Measurements from ENCODE around the gene BABAM1.
"Not testable (repeated sequence)": the region's sequence is repeated elsewhere in the genome, so short reads cannot be mapped to it uniquely, and the experiment has no call there.

Gene BABAM1

DNA sequence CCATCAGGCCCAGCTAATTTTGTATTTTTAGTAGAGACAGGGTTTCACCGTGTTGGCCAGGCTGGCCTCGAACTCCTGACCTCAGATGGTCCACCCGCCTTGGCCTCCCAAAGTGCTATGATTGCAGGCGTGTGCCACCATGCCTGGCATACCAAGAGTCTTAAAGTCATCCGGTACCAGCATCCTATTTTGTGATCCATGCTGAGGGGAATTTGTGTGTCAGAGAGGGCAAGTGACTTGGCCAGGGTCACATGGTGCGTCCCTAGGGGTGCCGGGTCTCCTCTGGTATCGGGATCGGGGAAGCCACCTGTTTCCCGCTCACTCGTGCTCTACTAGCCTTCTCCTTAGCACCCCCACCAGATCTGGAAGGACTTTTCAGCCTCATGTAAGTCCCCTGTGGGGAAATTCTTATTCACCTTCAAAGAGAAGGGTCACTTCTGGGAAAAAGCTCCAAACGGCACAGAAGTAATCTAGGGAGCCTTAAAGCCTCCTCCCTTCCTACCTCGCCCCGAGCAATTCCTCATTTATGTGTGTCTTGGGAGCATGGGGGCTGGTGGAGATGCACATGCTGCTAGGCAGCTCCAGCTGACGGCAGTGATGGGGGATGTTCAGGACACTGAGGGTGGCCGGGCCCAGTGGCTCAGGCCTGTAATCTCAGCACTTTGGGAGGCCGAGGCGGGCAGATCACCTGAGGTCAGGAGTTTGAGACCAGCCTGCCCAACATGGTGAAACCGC, 8.4 kb downstream of the BABAM1 start:
- DNase-seq, result no peak

DNA sequence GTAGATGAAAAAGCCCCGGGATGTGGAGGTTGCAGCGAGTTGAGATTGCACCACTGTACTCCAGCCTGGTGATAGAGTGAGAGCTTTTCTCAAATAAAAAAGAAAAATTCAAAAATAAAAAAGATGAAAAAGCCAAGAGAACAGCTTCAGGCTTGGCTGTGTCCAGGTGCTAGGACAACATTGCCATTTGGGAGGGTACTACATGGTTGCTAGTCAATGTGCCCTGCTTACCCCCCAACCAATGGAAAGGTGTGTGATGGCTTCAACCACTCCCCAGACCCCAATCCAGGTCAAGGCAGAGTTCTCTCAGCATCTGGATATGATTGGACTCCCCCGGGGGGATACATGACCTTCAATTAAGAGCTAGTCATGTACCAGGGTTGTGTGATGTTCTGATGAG, 12.2 kb downstream of the BABAM1 start:
- DNase-seq, result no peak

DNA sequence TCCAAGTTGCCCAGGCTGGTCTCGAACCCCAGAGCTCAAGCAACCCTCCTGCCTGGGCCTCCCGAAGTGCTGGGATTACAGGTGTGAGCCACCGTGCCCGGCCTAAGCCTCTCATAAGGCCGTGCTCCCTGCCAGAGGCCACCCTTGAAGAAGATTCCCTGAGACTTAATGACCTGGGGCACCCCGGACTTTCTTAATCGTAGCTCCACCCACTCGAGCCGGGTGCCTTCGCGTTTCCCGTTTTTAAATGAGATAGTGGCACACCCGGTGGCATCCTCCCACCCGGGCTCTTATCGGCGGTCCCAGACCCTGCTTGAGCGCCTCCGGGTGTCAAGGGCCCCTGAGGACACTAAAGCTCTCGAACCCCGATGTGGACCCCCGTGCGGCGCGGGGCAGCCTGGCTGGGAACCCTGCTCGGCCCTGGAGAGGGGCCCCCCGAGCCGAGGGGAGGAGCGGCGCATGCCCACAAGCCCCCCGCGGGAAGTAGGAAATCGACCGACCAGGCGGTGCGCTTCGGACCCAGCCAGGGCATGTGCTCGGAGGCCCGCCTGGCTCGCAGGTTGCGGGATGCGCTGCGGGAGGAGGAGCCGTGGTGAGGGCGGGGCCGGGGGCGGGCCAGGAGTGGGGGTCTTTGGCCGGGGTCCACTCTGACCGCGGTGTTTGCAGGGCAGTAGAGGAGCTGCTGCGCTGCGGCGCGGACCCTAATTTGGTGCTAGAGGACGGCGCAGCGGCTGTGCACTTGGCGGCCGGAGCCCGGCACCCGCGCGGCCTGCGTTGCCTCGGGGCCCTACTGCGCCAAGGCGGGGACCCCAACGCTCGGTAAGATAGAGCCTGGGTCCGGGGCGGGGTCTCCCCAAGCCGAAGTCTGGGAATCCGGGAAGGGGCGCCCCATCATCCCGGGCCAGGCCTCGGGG, 14.4 kb downstream of the BABAM1 start, which contains the start of gene ANKLE1:
Gene ANKLE1 (plus strand): TSS at position 511 of the 914 bp plus-strand sequence. CDS start 20 bp downstream, at position 531.
- DNase-seq, result peak in 2 of 4 experiments; percentile 17 to 23

DNA sequence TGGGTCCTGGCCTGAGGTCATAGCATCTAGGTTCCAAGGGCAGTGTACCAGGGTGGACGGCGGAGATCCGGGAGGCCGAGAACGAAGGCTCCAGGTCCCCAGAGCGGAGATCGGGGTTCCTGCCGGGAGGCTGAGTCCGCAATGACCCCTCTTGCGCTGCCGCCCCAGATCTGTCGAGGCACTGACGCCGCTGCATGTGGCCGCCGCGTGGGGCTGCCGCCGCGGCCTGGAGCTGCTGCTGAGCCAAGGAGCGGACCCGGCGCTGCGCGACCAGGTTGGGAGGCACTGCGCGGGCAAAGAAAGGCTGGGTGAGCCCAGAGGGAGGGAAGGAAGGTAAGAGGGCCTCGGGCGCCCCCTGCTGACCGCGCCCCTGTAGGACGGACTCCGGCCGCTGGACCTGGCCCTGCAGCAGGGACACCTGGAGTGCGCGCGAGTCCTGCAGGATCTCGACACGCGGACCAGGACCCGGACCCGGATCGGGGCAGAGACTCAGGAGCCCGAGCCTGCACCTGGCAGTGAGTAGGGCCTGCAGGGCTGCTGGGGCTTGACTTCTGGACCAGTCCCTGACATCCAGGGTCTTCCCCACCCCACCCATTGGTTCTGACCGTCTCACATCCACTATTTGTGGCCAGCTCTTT, 15.4 kb downstream of the BABAM1 start:
- peak; percentile 47 to 71 (median 62) for DNase-seq

DNA sequence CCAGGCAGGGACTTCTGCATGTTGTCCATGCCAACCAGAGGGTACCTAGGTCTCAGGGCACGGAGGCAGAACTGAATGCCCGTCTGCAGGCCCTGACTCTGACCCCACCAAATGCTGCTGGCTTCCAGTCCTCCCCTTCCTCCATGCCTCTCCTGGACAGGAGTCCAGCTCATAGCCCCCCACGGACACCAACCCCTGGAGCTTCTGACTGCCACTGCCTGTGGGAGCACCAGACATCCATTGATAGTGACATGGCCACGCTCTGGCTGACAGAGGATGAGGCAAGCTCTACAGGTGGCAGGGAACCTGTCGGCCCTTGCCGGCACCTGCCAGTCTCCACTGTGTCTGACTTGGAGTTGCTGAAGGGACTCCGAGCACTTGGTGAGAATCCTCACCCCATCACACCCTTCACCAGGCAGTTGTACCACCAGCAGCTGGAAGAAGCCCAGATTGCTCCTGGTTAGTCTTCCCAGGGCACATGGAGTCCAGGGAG, 16.3 kb downstream of the BABAM1 start:
- DNase-seq, result no peak

DNA sequence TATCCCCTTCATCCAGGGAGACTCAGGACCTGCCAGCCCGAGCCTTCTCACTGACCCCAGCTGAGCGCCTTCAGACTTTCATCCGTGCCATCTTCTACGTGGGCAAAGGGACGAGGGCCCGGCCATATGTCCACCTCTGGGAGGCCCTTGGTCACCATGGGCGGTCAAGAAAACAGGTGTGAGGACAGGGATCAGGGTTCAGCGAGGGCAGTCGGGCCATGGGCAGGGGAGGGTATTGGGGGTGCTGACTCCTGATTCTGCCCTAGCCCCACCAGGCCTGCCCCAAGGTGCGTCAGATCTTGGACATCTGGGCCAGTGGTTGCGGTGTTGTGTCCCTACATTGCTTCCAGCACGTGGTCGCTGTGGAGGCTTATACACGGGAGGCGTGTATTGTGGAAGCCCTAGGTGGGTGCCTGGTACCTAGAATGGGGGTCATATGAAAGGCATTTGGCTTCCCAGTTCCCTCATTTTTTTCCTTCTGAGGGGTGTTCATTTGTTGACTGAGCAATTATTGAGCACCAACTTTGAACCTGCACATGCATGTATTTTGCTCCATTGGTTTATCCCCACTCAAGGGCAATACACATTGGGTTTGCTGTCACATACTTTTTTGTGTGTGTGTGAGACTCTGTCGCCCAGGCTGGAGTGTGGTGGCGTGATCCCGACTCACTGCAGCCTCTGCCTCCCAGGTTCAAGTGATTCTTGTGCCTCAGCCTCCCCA, 18.3 kb downstream of the BABAM1 start:
- DNase-seq, result no peak

DNA sequence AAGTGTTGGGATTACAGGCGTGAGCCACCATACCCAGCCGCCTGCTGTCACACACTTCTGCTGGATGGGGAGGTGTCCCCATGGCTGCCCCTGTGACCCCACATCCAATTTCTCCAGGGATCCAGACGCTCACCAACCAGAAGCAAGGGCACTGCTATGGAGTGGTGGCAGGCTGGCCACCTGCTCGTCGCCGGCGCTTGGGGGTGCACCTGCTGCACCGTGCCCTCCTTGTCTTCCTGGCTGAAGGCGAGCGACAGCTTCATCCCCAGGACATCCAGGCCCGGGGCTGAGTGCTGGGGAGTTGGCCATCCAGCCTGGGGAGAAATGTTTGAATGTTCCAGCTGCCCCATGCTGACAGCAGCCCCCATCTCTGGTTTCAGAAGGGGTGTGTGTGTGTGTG, 19.0 kb downstream of the BABAM1 start:
- DNase-seq, result no peak

DNA sequence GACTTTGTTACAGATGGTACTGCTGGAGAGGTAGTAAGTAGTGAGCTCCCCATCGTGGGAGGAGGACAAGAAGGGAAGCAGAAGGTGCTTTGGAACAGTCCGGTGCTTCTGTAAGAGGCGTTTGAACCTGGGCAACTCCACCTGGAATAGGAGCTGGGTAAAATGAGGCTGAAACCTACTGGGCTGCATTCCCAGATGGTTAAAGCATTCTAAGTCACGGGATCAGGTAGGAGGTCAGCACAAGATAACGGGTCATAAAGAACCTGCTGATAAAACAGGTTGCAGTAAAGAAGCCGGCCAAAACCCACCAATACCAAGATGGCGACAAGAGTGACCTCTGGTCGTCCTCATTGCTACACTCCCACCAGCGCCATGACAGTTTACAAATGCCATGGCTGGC, 19.5 kb downstream of the BABAM1 start:
- DNase-seq, result no peak

DNA sequence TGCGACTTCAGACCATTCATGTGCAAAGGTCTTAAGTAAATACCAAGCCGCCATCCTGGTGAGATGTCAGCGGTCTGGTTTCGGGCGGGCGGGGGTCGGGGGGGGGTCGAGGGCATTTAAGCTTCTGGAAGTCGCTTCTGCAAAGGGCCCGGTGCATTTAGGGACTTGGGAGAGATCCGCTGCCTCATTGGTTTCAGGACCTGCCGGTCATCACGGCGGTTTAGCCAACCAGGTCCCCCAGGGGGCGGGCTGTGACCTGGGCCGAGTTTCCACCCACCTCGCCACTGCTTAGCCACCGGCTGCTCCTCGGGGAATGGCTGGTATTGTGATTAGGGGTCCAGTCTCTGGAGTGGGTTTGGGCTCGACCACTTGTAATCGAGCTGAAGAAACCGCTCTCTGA, 22.2 kb downstream of the BABAM1 start:
- no peak for DNase-seq

DNA sequence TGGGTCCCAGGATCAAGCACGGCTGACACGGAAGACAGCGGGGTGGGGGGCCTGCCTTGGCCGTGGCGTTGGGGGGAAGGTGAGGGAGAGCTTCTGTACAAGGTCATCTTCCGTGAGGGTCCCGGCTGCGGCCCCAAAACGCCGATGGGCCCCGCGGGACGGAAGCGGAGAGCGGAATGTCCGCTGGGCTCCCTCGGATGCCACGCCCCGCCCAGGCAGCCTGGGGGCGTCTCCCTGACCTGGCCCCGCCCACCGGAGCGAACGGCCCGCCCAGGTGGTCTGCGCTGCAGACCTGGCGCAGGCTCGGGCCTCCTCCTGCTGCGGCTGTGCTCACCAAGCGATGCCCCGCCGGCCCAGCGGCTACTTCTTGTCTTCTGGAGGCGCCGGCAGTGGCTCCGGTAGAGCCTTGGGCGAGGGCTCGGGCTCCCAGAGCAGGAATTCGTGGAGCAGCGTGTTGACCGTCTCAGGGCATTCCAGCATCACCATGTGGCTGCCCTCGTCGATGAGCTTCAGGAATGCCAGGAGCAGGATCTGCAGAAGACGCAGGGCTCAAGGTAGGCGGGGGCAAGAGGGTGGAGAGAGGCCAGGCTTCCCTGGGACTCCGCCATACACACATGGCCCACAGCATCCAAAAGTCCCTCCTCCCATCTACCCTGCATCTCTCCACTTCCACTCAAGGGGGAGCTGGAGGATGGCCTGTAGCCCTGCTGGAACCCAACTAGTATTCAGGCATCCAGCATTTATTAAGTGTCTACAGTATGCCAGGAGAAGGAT, 25.2 kb downstream of the BABAM1 start:
- peak; percentile 28 to 74 (median 45) for DNase-seq

DNA sequence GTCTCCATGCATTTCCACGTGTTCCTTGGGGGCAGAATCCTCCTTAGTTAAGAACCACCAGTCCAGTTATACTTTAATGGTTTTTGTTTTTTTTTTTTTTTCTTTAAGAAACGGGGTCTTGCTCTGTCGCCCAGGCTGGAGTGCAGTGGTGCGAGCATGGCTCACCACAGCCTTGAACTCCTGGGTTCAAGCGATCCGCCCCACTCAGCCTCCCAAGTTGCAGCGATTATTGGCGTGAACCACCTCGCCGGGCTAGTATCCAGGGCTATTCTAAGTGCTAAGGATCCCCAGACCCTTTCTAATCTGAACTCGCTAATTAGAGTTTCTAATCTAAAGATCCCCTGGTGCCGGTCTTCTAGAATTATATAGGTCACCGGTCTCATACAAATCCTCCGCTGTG, 26.4 kb downstream of the BABAM1 start:
- no peak for DNase-seq

DNA sequence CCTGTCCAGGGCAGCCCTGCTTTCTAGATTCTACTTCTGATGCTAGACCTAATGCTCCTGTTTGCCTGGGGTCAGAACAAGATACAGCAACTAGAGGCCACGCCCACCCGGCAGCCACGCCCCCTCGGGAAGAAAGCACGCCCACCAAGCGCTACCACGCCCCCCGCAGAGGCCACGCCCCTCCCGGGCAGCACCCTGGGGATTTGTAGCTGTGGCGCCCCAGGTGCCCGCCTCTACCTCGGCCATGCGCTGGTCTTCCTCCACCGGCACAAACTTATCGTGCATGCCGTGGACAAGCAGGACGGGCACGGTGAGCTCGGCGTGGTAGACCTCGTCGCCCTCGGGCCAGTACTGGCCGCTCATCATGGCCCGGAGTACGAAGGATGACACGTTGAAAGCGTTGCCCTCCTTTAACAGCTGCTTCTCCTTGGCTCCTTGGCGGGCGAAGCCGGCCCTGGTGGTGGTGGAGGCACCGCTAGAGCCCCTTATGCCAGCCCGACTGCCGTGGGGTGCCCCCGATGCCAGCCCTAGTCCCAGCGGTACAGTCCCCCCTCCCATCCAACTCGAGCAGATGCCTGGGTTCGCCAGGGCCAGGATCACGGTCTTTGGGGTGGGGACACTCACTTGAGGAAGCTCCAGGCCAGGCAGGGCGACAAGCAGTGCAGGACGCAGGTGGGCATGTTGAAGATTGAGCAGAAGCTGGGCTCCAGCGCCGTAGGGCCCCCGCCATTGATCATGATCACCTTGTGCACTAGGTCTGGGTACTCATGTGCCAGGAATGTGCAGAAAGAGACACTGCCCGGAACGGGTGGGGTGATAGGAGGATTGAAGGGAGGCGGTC, 27.0 kb downstream of the BABAM1 start:
- peak in 2 of 4 experiments; percentile 9 to 19 for DNase-seq

DNA sequence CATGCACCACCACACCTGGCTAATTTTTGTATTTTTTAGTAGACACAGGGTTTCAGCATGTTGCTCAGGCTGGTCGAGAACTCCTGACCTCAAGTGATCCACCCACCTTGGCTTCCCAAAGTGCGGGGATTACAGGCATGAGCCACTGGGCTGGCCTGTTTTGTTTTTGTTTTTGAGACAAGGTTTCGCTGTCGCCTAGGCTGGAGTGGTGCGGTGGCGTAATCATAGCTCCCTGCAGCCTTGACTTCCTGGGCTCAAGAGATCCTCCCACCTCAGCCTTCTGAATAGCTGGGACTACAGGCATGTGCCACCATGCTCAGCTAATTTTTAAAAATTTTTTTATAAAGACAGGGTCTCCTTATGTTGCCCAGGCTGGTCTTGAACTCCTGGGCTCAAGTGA, 28.3 kb downstream of the BABAM1 start:
- not testable (repeated sequence) for DNase-seq

DNA sequence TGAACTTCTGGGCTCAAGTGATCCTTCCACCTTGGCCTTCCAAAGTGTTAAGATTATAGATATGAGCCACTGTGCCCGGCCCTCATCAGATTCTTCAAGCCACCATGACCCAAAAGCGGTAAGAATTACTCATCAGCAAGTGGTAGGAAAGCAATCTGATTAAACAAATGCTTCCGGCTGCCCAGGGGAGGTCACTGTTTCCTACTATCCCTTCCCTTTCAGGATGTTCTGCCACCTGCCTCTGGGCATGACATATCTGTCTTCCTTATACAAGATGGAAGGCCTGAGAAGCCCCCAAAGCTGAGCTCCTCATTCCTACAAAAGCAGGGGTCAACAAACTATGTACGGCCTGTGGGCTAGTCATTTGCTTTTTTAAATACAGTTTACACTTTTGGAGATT, 29.0 kb downstream of the BABAM1 start:
- DNase-seq, result no peak

DNA sequence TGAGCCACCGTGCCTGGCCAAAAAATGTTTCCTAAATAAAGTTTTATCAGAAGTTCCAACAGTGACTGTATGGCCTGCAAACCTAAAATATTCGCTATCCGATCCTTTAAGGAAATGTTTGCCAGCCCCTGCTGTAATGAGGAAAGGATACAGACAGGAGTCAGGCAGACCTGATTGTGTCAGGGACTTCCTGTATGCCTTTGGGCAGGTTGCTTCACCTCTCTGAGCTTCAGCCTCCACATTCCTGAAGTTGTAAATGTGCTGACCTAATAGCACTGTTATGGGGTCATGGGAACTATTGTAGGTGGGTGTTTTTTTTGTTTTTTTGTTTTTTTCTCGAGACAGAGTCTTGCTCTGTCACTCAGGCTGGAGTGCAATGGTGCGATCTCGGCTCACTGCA, 29.7 kb downstream of the BABAM1 start:
- DNase-seq, result no peak

DNA sequence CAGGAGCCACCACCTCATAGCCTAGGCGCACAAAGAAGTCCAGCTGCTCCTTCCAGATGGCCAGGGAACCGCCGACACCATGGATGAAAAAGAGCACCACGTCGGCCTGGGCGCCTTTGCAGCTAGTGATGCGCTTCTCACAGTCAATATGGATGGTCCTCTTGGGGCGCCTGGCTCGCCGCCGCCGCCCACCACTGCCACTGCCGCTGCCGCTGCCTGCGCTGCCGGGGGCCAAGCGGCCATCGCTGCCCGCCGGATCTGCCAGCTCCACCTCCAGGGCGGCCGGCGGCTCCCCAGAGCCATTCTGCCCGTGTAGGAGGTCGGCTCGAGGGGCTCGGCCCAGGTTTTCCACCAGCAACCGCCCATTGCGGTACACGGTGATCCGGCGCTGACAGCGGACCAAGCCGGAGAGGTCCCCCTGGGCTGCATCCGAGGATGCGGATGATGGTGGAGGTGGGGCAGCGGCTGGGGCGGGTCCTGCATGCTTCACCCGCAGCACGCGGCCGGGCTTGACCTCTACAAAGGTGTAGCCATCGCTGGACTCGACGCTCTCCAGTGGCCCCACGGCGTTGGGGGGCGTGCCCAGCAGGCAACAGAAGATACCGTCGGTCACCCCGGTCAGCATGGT, 33.9 kb downstream of the BABAM1 start:
- no peak for DNase-seq

DNA sequence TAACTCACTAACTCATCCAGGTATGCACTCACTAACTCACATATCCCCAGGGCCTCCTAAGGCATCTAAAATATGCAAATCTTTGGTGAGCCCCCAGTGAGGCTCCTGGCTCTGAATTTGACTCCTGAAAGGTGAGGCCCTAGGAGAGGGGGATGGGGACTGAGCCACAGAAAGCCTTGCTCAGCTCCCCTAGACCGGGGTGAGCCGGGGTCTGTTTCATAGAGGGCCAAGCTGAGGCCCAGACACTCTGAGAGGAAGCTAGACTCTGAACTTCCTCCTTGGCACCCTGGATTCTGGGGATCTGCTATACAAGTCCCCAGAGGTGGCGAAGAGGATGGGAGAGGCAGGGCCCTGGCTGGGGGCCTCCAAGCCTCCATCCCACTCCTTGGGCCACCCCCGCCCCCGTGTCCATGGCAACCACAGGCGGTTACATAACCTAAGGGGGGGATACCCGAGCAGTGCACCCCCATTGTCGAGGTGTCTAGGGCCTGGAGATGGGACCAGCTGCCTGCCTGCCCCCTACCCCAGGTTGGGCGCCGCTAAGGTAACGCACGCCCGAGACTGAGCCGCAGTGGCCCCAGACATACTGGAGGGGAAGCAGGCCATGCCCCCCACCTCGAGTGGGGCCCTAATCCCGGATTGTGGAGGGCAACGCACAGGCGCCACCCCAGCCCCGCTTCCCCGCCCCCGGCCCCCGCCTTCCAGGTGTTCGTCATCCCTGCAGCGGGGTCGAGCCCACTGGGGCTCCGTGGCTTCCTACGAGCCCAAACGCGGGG, 35.3 kb downstream of the BABAM1 start:
- peak in 1 of 4 experiments; percentile 51 for DNase-seq

DNA sequence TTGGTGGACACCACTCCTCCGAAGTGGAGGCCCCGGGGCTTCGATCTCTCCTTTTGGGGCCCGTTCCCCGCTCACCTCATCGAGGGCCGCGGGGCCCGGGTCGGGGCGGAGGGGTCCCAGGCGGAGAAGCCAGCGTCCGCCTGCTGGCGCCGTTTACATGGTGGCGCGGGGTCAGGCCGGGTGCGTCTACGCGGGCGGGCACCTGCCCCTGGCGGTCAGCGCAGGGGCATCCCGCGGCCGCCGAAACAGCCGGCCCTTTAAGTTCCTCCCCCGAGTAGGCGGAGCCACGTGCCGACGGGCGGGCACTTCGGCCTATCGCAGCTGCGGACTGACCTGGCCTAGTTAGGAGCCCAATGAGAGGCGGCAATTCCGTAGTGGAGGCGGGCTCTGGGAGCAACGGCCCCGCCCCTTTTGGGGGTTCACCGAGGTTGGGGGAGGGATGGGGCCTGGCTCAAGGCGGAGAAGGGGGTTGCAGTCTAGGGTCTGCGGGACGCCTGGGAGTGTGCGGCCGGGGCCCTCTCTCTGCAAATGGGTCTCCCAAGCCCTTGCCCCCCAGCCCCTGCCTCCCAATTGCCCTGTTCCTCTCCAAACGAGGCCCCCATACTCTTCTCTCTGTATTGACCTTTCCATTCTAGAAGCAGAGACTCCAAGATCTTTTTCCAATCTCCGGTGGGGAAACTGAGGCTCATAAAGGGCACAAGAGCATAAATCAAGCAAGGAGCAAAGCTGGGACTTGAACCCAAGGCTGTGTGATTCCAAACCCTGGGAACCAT, 36.1 kb downstream of the BABAM1 start, which contains the start of gene ABHD8:
Gene ABHD8 (minus strand): TSS at position 259 of the 773 bp plus-strand sequence. CDS start 1,809 bp downstream, outside the sequence.
- peak; percentile 59 to 93 (median 84) for DNase-seq

DNA sequence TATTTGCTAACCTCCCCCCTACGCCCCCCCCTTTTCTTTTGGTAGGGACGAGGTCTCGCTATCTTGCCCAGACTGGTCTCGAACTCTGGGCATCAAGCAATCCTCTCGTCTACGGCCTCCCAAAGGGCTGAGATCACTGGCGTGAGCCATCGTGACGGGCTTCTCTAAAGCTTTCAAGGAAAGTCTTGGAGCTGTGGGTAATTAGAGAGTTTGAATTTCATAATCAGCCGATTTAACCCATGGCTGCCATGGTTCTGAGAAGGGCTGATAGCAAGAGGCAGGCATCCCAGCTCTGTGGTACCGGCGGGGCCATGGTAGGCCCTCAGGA, 36.7 kb downstream of the BABAM1 start:
- DNase-seq, result no peak
